Measurements from ENCODE around the gene TNFRSF13B. TPM values are rescaled to one million over a fixed set of nuclear protein-coding genes. Genes with fewer than 3 reads are reported as not detected.

The TNFRSF13B gene
- total RNA-seq, 6 experiments from 2014 or later = not detected

DNA sequence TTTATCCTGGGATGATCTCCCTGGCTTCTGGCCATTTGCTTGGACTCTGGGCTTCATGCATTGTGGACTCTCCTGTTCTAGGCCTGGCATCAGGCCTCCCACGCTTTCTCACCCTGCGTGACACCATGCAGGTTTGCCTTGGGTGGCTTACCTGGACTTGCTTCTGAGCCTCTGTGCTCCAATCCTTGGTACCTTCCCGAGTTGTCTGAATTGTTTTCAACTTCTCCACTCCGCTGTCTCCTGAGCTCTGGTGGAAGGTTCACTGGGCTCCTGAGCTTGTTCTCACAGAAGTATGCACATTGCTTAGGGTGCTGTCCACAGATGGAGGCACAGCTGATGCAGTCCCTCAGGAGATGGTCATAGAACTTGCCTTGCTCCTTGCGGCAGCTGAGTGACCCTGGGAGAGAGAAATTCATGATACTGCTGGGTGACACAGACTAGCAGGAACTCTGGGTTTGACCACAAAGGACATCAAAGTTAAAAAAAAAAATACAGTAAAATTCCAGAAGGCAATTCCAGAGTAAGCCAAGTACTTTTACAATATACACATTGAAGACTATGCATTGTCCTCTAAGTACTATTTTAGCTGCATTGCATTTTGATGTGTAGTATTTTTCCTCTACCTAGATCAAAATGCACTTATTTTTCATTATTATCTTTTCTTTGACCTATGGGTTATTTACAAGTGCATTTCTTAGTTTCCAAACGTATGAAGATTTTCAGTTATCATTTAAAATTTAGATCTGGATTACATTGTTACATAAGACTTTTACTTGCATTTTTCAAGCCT lies 23.1 kb downstream of the TNFRSF13B start:
- no peak for TF ChIP-seq CTCF (IDR thresholded peaks at IDR 0.05)
- H3K4me3 Mint-ChIP-seq = no peak overlapping the region
- no peak overlapping the region for H3K27ac Mint-ChIP-seq
- DNase-seq = no peak
- peaks cover 11% of the 10 kb centered on the region for H3K4me1 Mint-ChIP-seq (ENCODE audit: low read depth)
- H3K36me3 Mint-ChIP-seq (ENCODE audit: low read depth) = peaks cover 11% of the 10 kb centered on the region
- peaks cover 25% of the 10 kb centered on the region for H3K9me3 Mint-ChIP-seq
- H3K27me3 Mint-ChIP-seq (ENCODE audit: insufficient read depth) = peaks cover 44% of the 10 kb centered on the region

- no peak for DNase-seq
- peaks cover 40% of the 10 kb centered on the region for H3K27me3 Mint-ChIP-seq (ENCODE audit: insufficient read depth)
- H3K4me3 Mint-ChIP-seq = no peak overlapping the region
- peaks cover 25% of the 10 kb centered on the region for H3K9me3 Mint-ChIP-seq
- no peak overlapping the region for H3K27ac Mint-ChIP-seq
- peaks cover 11% of the 10 kb centered on the region for H3K36me3 Mint-ChIP-seq (ENCODE audit: low read depth)
- no peak for TF ChIP-seq CTCF (IDR thresholded peaks at IDR 0.05)
- H3K4me1 Mint-ChIP-seq (ENCODE audit: low read depth) = peaks cover 17% of the 10 kb centered on the region
Observed at GRCh38 chr17:16947470-16947869, 24.4 kb downstream of the TNFRSF13B start.

DNA sequence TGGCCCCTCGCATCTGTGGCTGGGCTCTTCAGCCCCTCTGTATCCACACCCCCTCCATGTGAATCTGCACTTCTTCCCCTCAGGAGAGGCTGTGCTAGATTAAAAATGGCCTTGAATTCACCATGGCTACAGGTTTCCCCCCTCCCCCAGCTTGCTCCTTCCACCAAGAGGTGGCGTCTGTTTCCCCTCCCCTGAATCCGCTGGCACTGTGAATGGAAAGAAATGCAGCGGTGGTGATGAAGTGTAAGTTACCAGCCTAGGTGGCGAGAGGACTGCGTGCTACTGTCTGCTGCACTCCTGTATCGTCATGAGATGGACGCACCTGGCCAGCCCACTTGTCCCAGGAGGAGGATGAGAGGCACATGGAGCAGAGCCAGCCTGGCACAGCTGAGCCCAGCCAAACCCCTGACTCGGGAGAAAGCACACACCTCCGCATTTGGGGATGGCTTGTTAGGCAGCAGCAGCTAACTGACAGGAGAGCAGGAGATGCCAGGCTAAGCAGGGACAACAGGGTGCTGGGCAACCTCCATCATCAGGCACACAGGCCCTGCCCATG lies 26.2 kb downstream of the TNFRSF13B start:
- no peak overlapping the region for H3K4me3 Mint-ChIP-seq
- H3K27ac Mint-ChIP-seq = no peak overlapping the region
- no peak for TF ChIP-seq CTCF (IDR thresholded peaks at IDR 0.05)
- no peak for DNase-seq
- H3K4me1 Mint-ChIP-seq (ENCODE audit: low read depth) = peaks cover 31% of the 10 kb centered on the region
- H3K9me3 Mint-ChIP-seq = peaks cover 22% of the 10 kb centered on the region
- H3K36me3 Mint-ChIP-seq (ENCODE audit: low read depth) = peaks cover 11% of the 10 kb centered on the region
- H3K27me3 Mint-ChIP-seq (ENCODE audit: insufficient read depth) = peaks cover 35% of the 10 kb centered on the region

DNA sequence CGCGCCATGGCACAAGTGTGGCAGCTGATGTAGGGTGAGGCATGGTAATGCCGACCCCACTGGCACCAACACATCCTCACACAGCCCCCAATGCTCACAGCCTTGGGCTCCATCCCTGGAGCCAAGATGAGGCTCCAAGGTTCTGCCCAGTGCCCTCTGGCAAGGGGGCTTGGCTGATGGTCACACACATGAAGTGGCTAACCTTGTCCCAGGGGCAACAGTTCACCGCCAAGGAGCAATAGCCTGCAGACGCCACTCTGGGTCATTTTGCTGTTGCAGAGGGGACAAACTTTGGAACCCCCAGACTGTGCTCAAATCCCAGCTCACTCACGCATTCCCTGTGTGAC lies 26.8 kb downstream of the TNFRSF13B start:
- no peak for TF ChIP-seq CTCF (IDR thresholded peaks at IDR 0.05)
- Mint-ChIP-seq H3K4me1 (ENCODE audit: low read depth) (peaks cover 31% of the 10 kb centered on the region), H3K9me3 (peaks cover 20% of the 10 kb centered on the region), H3K36me3 (ENCODE audit: low read depth) (peaks cover 11% of the 10 kb centered on the region), H3K27me3 (ENCODE audit: insufficient read depth) (peaks cover 36% of the 10 kb centered on the region), H3K4me3 (no peak overlapping the region), H3K27ac (no peak overlapping the region)
- DNase-seq = no peak

GRCh38 chr17:16944334-16945135 lies 27.4 kb downstream of the TNFRSF13B start:
- Mint-ChIP-seq H3K4me1 (ENCODE audit: low read depth) (peaks cover 31% of the 10 kb centered on the region), H3K36me3 (ENCODE audit: low read depth) (peaks cover 11% of the 10 kb centered on the region), H3K27ac (no peak overlapping the region), H3K9me3 (peaks cover 17% of the 10 kb centered on the region), H3K4me3 (no peak overlapping the region), H3K27me3 (ENCODE audit: insufficient read depth) (peaks cover 38% of the 10 kb centered on the region)
- no peak for TF ChIP-seq CTCF (IDR thresholded peaks at IDR 0.05)
- no peak for DNase-seq

Data from HFFc6 (cell line).